NCI-H82 treated with DMSO at 0.1 percent for 48 hours (cell line): ENCODE results near the gene ANKZF1.

Experiments
- DNase-seq: peaks from one replicate; lab custom pipeline; 2025; ENCODE audit not compliant: unreplicated experiment; lab: John Stamatoyannopoulos, UW

Gene ANKZF1

GRCh38 chr2:219280651-219281050 lies 51.0 kb downstream of the ANKZF1 start:
- no peak for DNase-seq

- DNase-seq, result no peak
These were observed 52.0 kb downstream of the ANKZF1 start for GRCh38 chr2:219281588-219281987.

- DNase-seq, result no peak
These were observed 52.8 kb downstream of the ANKZF1 start for GRCh38 chr2:219282375-219282774.

- DNase-seq, result no peak
These were observed 53.5 kb downstream of the ANKZF1 start for GRCh38 chr2:219282943-219283581.

- DNase-seq, result no peak
These were observed 55.1 kb downstream of the ANKZF1 start for GRCh38 chr2:219284501-219285372.

- DNase-seq, result no peak
These were observed 55.7 kb downstream of the ANKZF1 start for GRCh38 chr2:219285373-219285735.

- DNase-seq, result no peak
These were observed 56.4 kb downstream of the ANKZF1 start for GRCh38 chr2:219285894-219286425.
